ENCODE data around the gene CIAO1. TPM values are rescaled to one million over a fixed set of nuclear protein-coding genes. Genes with fewer than 3 reads are reported as not detected.

Gene CIAO1
- total and polyA plus RNA-seq, 7 donors = 45.6 to 110 (median 77.4) TPM

GRCh38 chr2:96305979-96306308 is 39.9 kb downstream of the CIAO1 start:
- H3K4me1 ChIP-seq = peaks cover 0 to 39% (median 15%) of the 10 kb centered on the region in 4 donors
- no peaks in the 10 kb centered on the region for H3K9me3 ChIP-seq
- 22 to 26% methylated on average over 9 of the region's 9 CpGs for WGBS, 2 donors
- peaks cover 23 to 25% (median 24%) of the 10 kb centered on the region in 4 donors for H3K36me3 ChIP-seq
- peak overlapping the region; percentile 84 to 88 (median 85) for H3K27ac ChIP-seq
- peak overlapping the region; percentile 79 to 98 (median 87) for H3K4me3 ChIP-seq
- no peaks in the 10 kb centered on the region for H3K27me3 ChIP-seq
- intact Hi-C loops (cut with DNase I) = loop anchor here (2.0 kb wide), 2 partner anchors 29 to 39 kb away; partner anchors contain the start of genes CIAO1 and NCAPH
- TF ChIP-seq EP300 (IDR thresholded peaks at IDR 0.05) (no peak), POLR2A (IDR thresholded peaks at IDR 0.05) (no peak), POLR2AphosphoS5 (IDR thresholded peaks at IDR 0.05) (no peak)
- TF ChIP-seq, protein P1, sequence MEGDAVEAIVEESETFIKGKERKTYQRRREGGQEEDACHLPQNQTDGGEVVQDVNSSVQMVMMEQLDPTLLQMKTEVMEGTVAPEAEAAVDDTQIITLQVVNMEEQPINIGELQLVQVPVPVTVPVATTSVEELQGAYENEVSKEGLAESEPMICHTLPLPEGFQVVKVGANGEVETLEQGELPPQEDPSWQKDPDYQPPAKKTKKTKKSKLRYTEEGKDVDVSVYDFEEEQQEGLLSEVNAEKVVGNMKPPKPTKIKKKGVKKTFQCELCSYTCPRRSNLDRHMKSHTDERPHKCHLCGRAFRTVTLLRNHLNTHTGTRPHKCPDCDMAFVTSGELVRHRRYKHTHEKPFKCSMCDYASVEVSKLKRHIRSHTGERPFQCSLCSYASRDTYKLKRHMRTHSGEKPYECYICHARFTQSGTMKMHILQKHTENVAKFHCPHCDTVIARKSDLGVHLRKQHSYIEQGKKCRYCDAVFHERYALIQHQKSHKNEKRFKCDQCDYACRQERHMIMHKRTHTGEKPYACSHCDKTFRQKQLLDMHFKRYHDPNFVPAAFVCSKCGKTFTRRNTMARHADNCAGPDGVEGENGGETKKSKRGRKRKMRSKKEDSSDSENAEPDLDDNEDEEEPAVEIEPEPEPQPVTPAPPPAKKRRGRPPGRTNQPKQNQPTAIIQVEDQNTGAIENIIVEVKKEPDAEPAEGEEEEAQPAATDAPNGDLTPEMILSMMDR (IDR thresholded peaks at IDR 0.05) = no peak
- DNase-seq = no peak

DNA sequence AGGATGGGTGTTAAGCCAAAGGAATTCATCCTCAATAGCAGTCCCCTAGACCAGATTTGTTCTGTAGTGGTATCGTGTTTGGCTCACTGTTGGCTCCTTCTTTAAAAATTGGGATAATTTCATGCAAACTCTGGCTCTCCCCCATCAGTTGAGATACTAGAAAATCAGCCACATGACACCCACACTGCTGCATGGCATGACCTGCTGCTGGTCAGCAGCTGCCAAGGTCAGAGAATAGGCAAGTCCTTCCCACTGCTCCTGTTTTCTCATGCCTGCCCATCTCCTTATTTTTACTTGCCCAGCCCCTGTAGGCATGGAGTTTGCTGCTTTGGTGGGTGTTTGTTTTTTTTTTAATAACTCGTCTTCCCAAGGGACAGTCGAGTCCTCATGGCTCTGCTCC is 40.3 kb downstream of the CIAO1 start:
- Histone ChIP-seq H3K36me3 (peaks cover 19 to 20% (median 19%) of the 10 kb centered on the region in 4 donors), H3K4me3 (peak overlapping the region in 3 of 4 donors; percentile 79 to 90 (median 84)), H3K4me1 (peaks cover 0 to 39% (median 15%) of the 10 kb centered on the region in 4 donors), H3K27me3 (no peaks in the 10 kb centered on the region), H3K27ac (peak overlapping the region in 3 of 4 donors; percentile 84 to 88 (median 85)), H3K9me3 (no peaks in the 10 kb centered on the region)
- TF ChIP-seq EP300 (IDR thresholded peaks at IDR 0.05) = no peak
- TF ChIP-seq POLR2A (IDR thresholded peaks at IDR 0.05) = no peak
- TF ChIP-seq, protein P1 (IDR thresholded peaks at IDR 0.05) = no peak
- no peak for TF ChIP-seq POLR2AphosphoS5 (IDR thresholded peaks at IDR 0.05)
- 87 to 89% methylated on average over 3 of the region's 3 CpGs for WGBS, 2 donors
- DNase-seq = no peak
- intact Hi-C loops (cut with DNase I) = no loop called here

DNA sequence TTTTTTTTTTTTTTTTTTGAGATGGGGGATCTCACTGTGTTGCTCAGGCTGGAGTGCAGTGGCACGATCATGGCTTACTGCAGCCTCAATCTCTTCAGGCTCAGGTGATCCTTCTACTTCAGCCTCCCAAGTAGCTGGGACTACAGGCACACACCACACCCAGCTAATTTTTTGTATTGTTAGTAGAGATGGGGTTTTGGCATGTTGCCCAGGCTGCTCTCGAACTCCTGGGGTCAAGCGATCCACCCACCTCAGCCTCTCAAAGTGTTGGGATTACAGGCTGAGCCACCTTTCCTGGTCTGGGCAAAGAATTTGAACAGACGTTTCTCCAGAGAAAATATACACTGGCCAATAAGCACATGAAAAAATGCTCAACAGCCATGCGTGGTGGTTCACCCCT is 42.2 kb downstream of the CIAO1 start:
- Histone ChIP-seq H3K27ac (no peak overlapping the region), H3K36me3 (peaks cover 0 to 2% (median under 1%) of the 10 kb centered on the region in 4 donors), H3K4me1 (peaks cover 0 to 25% (median 15%) of the 10 kb centered on the region in 4 donors), H3K9me3 (no peaks in the 10 kb centered on the region), H3K27me3 (no peaks in the 10 kb centered on the region), H3K4me3 (no peak overlapping the region)
- no peak for TF ChIP-seq POLR2A (IDR thresholded peaks at IDR 0.05)
- TF ChIP-seq POLR2AphosphoS5 (IDR thresholded peaks at IDR 0.05) = no peak
- TF ChIP-seq, protein P1 (IDR thresholded peaks at IDR 0.05) = no peak
- no peak for TF ChIP-seq EP300 (IDR thresholded peaks at IDR 0.05)
- intact Hi-C loops (cut with DNase I) = no loop called here
- 82 to 93% methylated on average over 5 of the region's 5 CpGs for WGBS, 2 donors
- no peak for DNase-seq

DNA sequence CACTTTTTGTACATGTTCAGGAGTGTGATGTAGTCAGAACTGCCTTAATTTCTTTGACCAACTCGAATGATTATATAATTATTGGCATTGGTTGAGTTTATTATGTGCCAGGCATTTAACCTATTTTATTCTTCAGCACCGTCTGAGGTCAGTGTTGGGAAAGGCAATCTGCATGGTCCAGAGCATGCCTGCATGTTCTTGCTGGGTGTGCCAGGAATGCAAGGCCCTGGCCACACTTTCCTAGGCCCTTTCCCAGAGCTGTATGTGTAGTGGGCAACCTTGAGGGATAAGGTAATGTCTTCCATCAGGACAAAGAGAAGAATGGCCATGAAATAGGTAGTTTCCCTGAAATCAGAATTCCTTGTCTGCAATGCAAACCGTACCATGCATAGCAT is 49.0 kb downstream of the CIAO1 start:
- no peak for DNase-seq
- Histone ChIP-seq H3K27ac (no peak overlapping the region), H3K27me3 (peaks cover 0 to 21% (median 12%) of the 10 kb centered on the region in 3 donors), H3K4me1 (no peaks in the 10 kb centered on the region), H3K36me3 (no peaks in the 10 kb centered on the region), H3K4me3 (no peak overlapping the region), H3K9me3 (no peaks in the 10 kb centered on the region)
- WGBS, 2 donors = 76 to 85% methylated on average over 3 of the region's 3 CpGs
- intact Hi-C loops (cut with DNase I) = no loop called here
- TF ChIP-seq, protein P1 (IDR thresholded peaks at IDR 0.05) = no peak
- no peak for TF ChIP-seq POLR2A (IDR thresholded peaks at IDR 0.05)
- no peak for TF ChIP-seq EP300 (IDR thresholded peaks at IDR 0.05)
- no peak for TF ChIP-seq POLR2AphosphoS5 (IDR thresholded peaks at IDR 0.05)

All from sigmoid colon (tissue), 7 donors.